ACC112 (cell line): ENCODE results near the gene TBC1D2B.
A peak's percentile ranks its signal among the peaks of the same experiment; 100 is the strongest.

Experiments
- H2AFZ ChIP-seq: fragments of 200-600 bp; sonication (generic); one replicate; pipeline ENCODE4 v1.6.0; 2017; ENCODE audit warnings: antibody characterized with exemption, low read length; ENCODE audit not compliant: unreplicated experiment
- H3K27ac ChIP-seq: fragments of 200-600 bp; sonication (generic); 2 replicates; pipeline ENCODE4 v1.5.1; 2014; ENCODE audit warnings: low read depth, mild to moderate bottlenecking, antibody characterized with exemption, low read length, moderate library complexity
- H3K27me3 ChIP-seq: fragments of 200-600 bp; sonication (generic); 2 replicates; pipeline ENCODE4 v1.6.1; 2014; ENCODE audit warnings: mild to moderate bottlenecking, antibody characterized with exemption, low read length, moderate library complexity, mixed read lengths; ENCODE audit not compliant: insufficient read depth
- H3K36me3 ChIP-seq: fragments of 200-600 bp; sonication (generic); 2 replicates; pipeline ENCODE4 v1.6.1; 2016; ENCODE audit warnings: mild to moderate bottlenecking, antibody characterized with exemption, low read length, moderate library complexity, mixed read lengths; ENCODE audit not compliant: insufficient read depth
- H3K4me1 ChIP-seq: fragments of 200-600 bp; sonication (generic); one replicate; pipeline ENCODE4 v1.6.1; 2016; ENCODE audit warnings: low read length, mixed read lengths; ENCODE audit not compliant: insufficient read depth, unreplicated experiment, control insufficient read depth
- H3K4me3 ChIP-seq: fragments of 200-600 bp; sonication (generic); 2 replicates; pipeline ENCODE4 v1.5.1; 2014; ENCODE audit warnings: mild to moderate bottlenecking, low read depth, low read length
- H3K79me2 ChIP-seq: fragments of 200-600 bp; sonication (generic); one replicate; pipeline ENCODE4 v1.6.0; 2016; ENCODE audit warnings: low read length; ENCODE audit not compliant: control insufficient read depth, unreplicated experiment, insufficient read depth

The TBC1D2B gene

GRCh38 chr15:78061963-78062427 lies 15.5 kb downstream of the TBC1D2B start:
- H3K4me3 ChIP-seq = peak overlapping the region; percentile 74
- peak overlapping the region; percentile 59 for H2AFZ ChIP-seq
- no peaks in the 10 kb centered on the region for H3K27me3 ChIP-seq
- H3K27ac ChIP-seq = peak overlapping the region; percentile 69
- H3K79me2 ChIP-seq = peaks cover 90% of the 10 kb centered on the region
- no peaks in the 10 kb centered on the region for H3K36me3 ChIP-seq
- peaks cover 80% of the 10 kb centered on the region for H3K4me1 ChIP-seq

- Histone ChIP-seq H3K4me1 (peaks cover 82% of the 10 kb centered on the region), H3K36me3 (no peaks in the 10 kb centered on the region), H3K79me2 (peaks cover 92% of the 10 kb centered on the region), H3K27me3 (no peaks in the 10 kb centered on the region), H3K27ac (peak overlapping the region; percentile 47; the same call in 1 of the 2 replicates), H2AFZ (no peak overlapping the region), H3K4me3 (no peak overlapping the region)
Measured at GRCh38 chr15:78060232-78060631, 17.3 kb downstream of the TBC1D2B start.

GRCh38 chr15:78059110-78059839 lies 18.2 kb downstream of the TBC1D2B start:
- H3K79me2 ChIP-seq = peaks cover 92% of the 10 kb centered on the region
- peak overlapping the region; percentile 15; the same call in 1 of the 2 replicates for H3K4me3 ChIP-seq
- H2AFZ ChIP-seq = no peak overlapping the region
- no peaks in the 10 kb centered on the region for H3K36me3 ChIP-seq
- peaks cover 73% of the 10 kb centered on the region for H3K4me1 ChIP-seq
- peak overlapping the region; percentile 47; the same call in 1 of the 2 replicates for H3K27ac ChIP-seq
- no peaks in the 10 kb centered on the region for H3K27me3 ChIP-seq

GRCh38 chr15:78058401-78058935 lies 19.0 kb downstream of the TBC1D2B start:
- H3K27me3 ChIP-seq = no peaks in the 10 kb centered on the region
- H2AFZ ChIP-seq = no peak overlapping the region
- H3K4me1 ChIP-seq = peaks cover 65% of the 10 kb centered on the region
- peak overlapping the region; percentile 90; the same call in 1 of the 2 replicates for H3K27ac ChIP-seq
- H3K79me2 ChIP-seq = peaks cover 92% of the 10 kb centered on the region
- H3K4me3 ChIP-seq = no peak overlapping the region
- H3K36me3 ChIP-seq = 0 out of 2 replicates have a peak, but pooled peaks cover 3% of the 10 kb centered on the region

GRCh38 chr15:78057803-78058202 lies 19.7 kb downstream of the TBC1D2B start:
- Histone ChIP-seq H3K27me3 (no peaks in the 10 kb centered on the region), H2AFZ (no peak overlapping the region), H3K36me3 (0 out of 2 replicates have a peak, but pooled peaks cover 4% of the 10 kb centered on the region), H3K4me3 (no peak overlapping the region), H3K4me1 (peaks cover 58% of the 10 kb centered on the region), H3K27ac (peak overlapping the region; percentile 90), H3K79me2 (peaks cover 92% of the 10 kb centered on the region)

- H3K4me1 ChIP-seq = peaks cover 62% of the 10 kb centered on the region
- H3K27me3 ChIP-seq = no peaks in the 10 kb centered on the region
- H3K79me2 ChIP-seq = peaks cover 89% of the 10 kb centered on the region
Measured at GRCh38 chr15:78056714-78057269, 20.7 kb downstream of the TBC1D2B start.

GRCh38 chr15:78055919-78056713 lies 21.4 kb downstream of the TBC1D2B start:
- Histone ChIP-seq H3K4me3 (0 out of 2 replicates have a peak overlapping the region, but pooled peaks have one; percentile 21), H3K79me2 (peaks cover 90% of the 10 kb centered on the region), H2AFZ (no peak overlapping the region), H3K4me1 (peaks cover 69% of the 10 kb centered on the region), H3K27ac (peak overlapping the region; percentile 90), H3K27me3 (no peaks in the 10 kb centered on the region), H3K36me3 (0 out of 2 replicates have a peak, but pooled peaks cover 4% of the 10 kb centered on the region)

More at GRCh38 chr15:78056714-78057269, 20.7 kb downstream of the TBC1D2B start:
- 0 out of 2 replicates have a peak, but pooled peaks cover 4% of the 10 kb centered on the region for H3K36me3 ChIP-seq
- peak overlapping the region; percentile 90 for H3K27ac ChIP-seq
- H3K4me3 ChIP-seq = 0 out of 2 replicates have a peak overlapping the region, but pooled peaks have one; percentile 21
- no peak overlapping the region for H2AFZ ChIP-seq

GRCh38 chr15:78054966-78055365 lies 22.5 kb downstream of the TBC1D2B start:
- H3K27ac ChIP-seq = no peak overlapping the region
- peaks cover 76% of the 10 kb centered on the region for H3K4me1 ChIP-seq
- H3K79me2 ChIP-seq = peaks cover 81% of the 10 kb centered on the region
- no peak overlapping the region for H2AFZ ChIP-seq
- H3K36me3 ChIP-seq = 0 out of 2 replicates have a peak, but pooled peaks cover 4% of the 10 kb centered on the region
- H3K4me3 ChIP-seq = no peak overlapping the region
- no peaks in the 10 kb centered on the region for H3K27me3 ChIP-seq

- no peak overlapping the region for H3K27ac ChIP-seq
- H3K4me1 ChIP-seq = peaks cover 76% of the 10 kb centered on the region
- H3K36me3 ChIP-seq = 0 out of 2 replicates have a peak, but pooled peaks cover 4% of the 10 kb centered on the region
- peaks cover 77% of the 10 kb centered on the region for H3K79me2 ChIP-seq
- no peak overlapping the region for H2AFZ ChIP-seq
- H3K27me3 ChIP-seq = no peaks in the 10 kb centered on the region
- H3K4me3 ChIP-seq = no peak overlapping the region
Measured at GRCh38 chr15:78054518-78054917, 23.0 kb downstream of the TBC1D2B start.

GRCh38 chr15:78052545-78052944 lies 25.0 kb downstream of the TBC1D2B start:
- 0 out of 2 replicates have a peak, but pooled peaks cover 4% of the 10 kb centered on the region for H3K36me3 ChIP-seq
- H3K4me1 ChIP-seq = peaks cover 75% of the 10 kb centered on the region
- H3K4me3 ChIP-seq = no peak overlapping the region
- no peak overlapping the region for H3K27ac ChIP-seq
- no peak overlapping the region for H2AFZ ChIP-seq
- no peaks in the 10 kb centered on the region for H3K27me3 ChIP-seq
- peaks cover 73% of the 10 kb centered on the region for H3K79me2 ChIP-seq
